ENCODE results near the gene MRPS24. TPM values are rescaled to one million over a fixed set of nuclear protein-coding genes. Genes with fewer than 3 reads are reported as not detected.
"Not testable (repeated sequence)": the region's sequence is repeated elsewhere in the genome, so short reads cannot be mapped to it uniquely, and the experiment has no call there.

MRPS24 gene
- total RNA-seq, 1 experiment from 2014 or later, result 156 TPM

DNA sequence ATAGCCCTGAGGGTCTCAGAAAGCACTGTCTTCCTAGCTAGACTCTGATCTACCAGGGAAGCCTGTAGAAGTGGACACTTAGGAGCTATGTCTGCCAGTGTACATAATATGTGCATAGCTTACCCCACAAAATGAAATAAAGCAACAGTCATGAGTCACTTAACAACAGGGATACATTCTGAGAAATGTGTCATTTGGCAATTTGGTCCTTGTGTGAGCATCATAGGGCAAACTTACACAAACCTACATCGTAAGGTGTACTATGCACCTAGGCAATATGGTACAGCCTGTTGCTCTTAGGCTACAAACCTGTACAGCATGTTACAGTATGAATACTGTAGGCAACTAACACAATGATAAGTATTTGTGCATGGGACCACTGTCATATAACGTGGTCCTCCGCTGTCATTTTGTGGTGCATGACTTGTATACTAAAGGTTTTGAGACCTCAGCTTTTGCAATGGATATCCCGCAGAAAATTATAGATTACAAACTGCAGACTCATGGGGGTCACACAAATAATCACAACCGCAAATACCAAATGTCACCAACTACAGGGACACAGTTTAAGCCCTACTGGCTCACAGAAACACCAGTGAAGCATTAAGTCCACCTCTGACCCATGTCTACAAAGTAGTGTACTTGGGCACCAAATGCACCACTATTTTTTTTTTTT, 35.4 kb upstream of the MRPS24 start:
- DNase-seq (ENCODE audit: low read depth, low spot score), result no peak
- TSS peak; percentile 43 for BruUV-seq (replicated peaks)
- peaks cover 63% of the 10 kb centered on the region for H3K79me2 ChIP-seq (ENCODE audit: insufficient read depth, low read length)
- H3K9me3 ChIP-seq (ENCODE audit: control insufficient read depth in 1 of 2, insufficient read depth in 1 of 2, low read depth in 1 of 2, low read length in 2 of 2), result no peaks in the 10 kb centered on the region
- no peak for TF ChIP-seq EZH2phosphoT487 (IDR thresholded peaks at IDR 0.05; ENCODE audit: borderline replicate concordance)
- TF ChIP-seq, protein P1, sequence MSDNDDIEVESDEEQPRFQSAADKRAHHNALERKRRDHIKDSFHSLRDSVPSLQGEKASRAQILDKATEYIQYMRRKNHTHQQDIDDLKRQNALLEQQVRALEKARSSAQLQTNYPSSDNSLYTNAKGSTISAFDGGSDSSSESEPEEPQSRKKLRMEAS (IDR thresholded peaks at IDR 0.05), result peak; percentile 4; the same call in 1 of the 2 replicates
- no peaks in the 10 kb centered on the region for H3K9me2 ChIP-seq (ENCODE audit: insufficient read depth)
- peak overlapping the region; percentile 71; the same call in 1 of the 2 replicates for H3K9ac ChIP-seq (ENCODE audit: low read length)
- intact Hi-C loops (cut with micrococcal nuclease), result no loop called here
- RAD21 ChIA-PET (ENCODE audit: low non-redundant PET in 1 of 2, low total read pairs in 2 of 2, uncharacterized antibody in 2 of 2, unreplicated experiment in 2 of 2), result interaction anchor here in 1 of 2 experiments (0.6 kb wide), 1 partner anchor 226 kb away, joined by 4 read pairs; no protein-coding TSS in a partner anchor
- peaks cover 13 to 24% of the 10 kb centered on the region in 2 experiments for H3K4me1 ChIP-seq (ENCODE audit: control insufficient read depth in 1 of 2, insufficient read depth in 2 of 2, low read length in 2 of 2)
- H3K27me3 ChIP-seq (ENCODE audit: insufficient read depth, low read length), result no peaks in the 10 kb centered on the region
- H3K4me3 ChIP-seq (replicated peaks in 1 of 2; ENCODE audit: low read depth in 1 of 2, low read length in 2 of 2), result peak overlapping the region; percentile 75 to 80
- H3K27ac ChIP-seq (ENCODE audit: low read depth, low read length), result no peak overlapping the region
- no peaks in the 10 kb centered on the region for H4K20me1 ChIP-seq (ENCODE audit: insufficient read depth)
- no peak overlapping the region for H2AFZ ChIP-seq (ENCODE audit: low read depth, low read length, poor library complexity, severe bottlenecking)
- CTCF ChIA-PET, result no interaction called here
- H3K36me3 ChIP-seq (ENCODE audit: control insufficient read depth in 1 of 2, insufficient read depth in 2 of 2, low read length in 2 of 2), result no peaks in the 10 kb centered on the region
- H3K4me2 ChIP-seq (ENCODE audit: low read length), result peak overlapping the region; percentile 89
- no peak for ATAC-seq
- POLR2A ChIA-PET, result interaction anchor here (1.2 kb wide), 1 partner anchor 17 kb away, joined by 3 read pairs; no protein-coding TSS in a partner anchor

DNA sequence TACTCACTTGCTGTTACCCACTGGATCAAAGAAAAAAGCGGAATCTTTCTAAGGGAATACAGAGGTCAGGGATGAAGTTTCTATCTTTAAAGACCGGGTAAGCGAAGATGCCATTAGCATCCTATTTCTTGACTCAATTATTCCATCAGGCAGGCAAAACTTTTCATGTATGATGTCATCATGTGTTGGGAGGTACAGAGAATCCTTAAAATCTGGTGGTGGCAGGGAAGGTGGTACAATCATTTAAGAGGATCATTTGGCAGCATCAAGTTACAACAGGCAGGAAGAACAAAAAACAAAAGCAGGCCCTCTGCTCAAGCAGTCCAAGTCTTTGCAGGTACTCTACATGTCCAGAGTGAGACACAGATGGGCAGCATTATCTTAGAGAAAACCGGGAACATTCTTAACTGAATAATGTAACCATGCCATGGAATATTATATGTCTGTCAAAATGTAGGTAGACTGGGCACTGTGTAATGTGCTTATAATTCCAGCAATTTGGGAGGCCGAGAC, 33.3 kb upstream of the MRPS24 start:
- intact Hi-C loops (cut with micrococcal nuclease), result no loop called here
- BruUV-seq (replicated peaks), result no TSS peak
- Histone ChIP-seq H2AFZ (ENCODE audit: low read depth, low read length, poor library complexity, severe bottlenecking) (no peak overlapping the region), H3K9me2 (ENCODE audit: insufficient read depth) (no peaks in the 10 kb centered on the region), H3K9ac (ENCODE audit: low read length) (no peak overlapping the region), H3K27ac (ENCODE audit: low read depth, low read length) (no peak overlapping the region), H3K9me3 (ENCODE audit: control insufficient read depth in 1 of 2, insufficient read depth in 1 of 2, low read depth in 1 of 2, low read length in 2 of 2) (no peaks in the 10 kb centered on the region), H3K4me2 (ENCODE audit: low read length) (no peak overlapping the region), H3K4me3 (replicated peaks in 1 of 2; ENCODE audit: low read depth in 1 of 2, low read length in 2 of 2) (no peak overlapping the region), H3K79me2 (ENCODE audit: insufficient read depth, low read length) (peaks cover 78% of the 10 kb centered on the region), H4K20me1 (ENCODE audit: insufficient read depth) (no peaks in the 10 kb centered on the region), H3K36me3 (ENCODE audit: control insufficient read depth in 1 of 2, insufficient read depth in 2 of 2, low read length in 2 of 2) (no peaks in the 10 kb centered on the region), H3K4me1 (ENCODE audit: control insufficient read depth in 1 of 2, insufficient read depth in 2 of 2, low read length in 2 of 2) (peaks cover 13 to 24% of the 10 kb centered on the region in 2 experiments), H3K27me3 (ENCODE audit: insufficient read depth, low read length) (no peaks in the 10 kb centered on the region)
- CTCF ChIA-PET, result no interaction called here
- DNase-seq (ENCODE audit: low read depth, low spot score), result no peak
- no peak for ATAC-seq
- TF ChIP-seq POLR2A (IDR thresholded peaks at IDR 0.05; ENCODE audit: borderline replicate concordance, extremely low read depth, insufficient read depth, insufficient read length) (no peak), EZH2phosphoT487 (IDR thresholded peaks at IDR 0.05; ENCODE audit: borderline replicate concordance) (no peak), JUND (IDR thresholded peaks at IDR 0.05) (no peak), ZFX (IDR thresholded peaks at IDR 0.05) (no peak)
- RAD21 ChIA-PET (ENCODE audit: low non-redundant PET in 1 of 2, low total read pairs in 2 of 2, uncharacterized antibody in 2 of 2, unreplicated experiment in 2 of 2), result no interaction called here
- POLR2A ChIA-PET, result no interaction called here

DNA sequence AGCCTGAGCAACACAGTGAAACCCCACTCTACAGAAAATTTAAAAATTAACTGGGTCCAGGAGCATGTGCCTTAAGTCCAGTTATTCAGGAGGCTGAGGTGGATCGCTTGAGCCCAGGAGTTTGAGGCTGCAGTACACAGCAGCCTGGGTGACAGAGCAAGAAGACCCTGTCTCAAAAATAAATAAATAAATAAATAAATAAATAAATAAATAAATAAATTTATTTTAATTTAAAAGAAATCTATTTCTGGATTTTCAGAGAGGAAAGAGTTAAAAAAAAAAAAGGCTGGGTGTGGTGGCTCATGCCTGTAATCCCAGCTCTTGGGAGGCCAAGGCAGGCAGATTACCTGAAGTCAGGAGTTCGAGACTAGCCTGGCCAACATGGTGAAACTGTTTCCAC, 29.3 kb upstream of the MRPS24 start:
- H3K4me1 ChIP-seq (ENCODE audit: control insufficient read depth in 1 of 2, insufficient read depth in 2 of 2, low read length in 2 of 2); H3K9me3 ChIP-seq (ENCODE audit: control insufficient read depth in 1 of 2, insufficient read depth in 1 of 2, low read depth in 1 of 2, low read length in 2 of 2); CTCF ChIA-PET; H3K27ac ChIP-seq (ENCODE audit: low read depth, low read length); ATAC-seq; H3K4me3 ChIP-seq (replicated peaks in 1 of 2; ENCODE audit: low read depth in 1 of 2, low read length in 2 of 2); H3K36me3 ChIP-seq (ENCODE audit: control insufficient read depth in 1 of 2, insufficient read depth in 2 of 2, low read length in 2 of 2); H4K20me1 ChIP-seq (ENCODE audit: insufficient read depth); intact Hi-C loops (cut with micrococcal nuclease); DNase-seq (ENCODE audit: low read depth, low spot score); H2AFZ ChIP-seq (ENCODE audit: low read depth, low read length, poor library complexity, severe bottlenecking); POLR2A ChIA-PET; BruUV-seq (replicated peaks); H3K4me2 ChIP-seq (ENCODE audit: low read length); RAD21 ChIA-PET (ENCODE audit: low non-redundant PET in 1 of 2, low total read pairs in 2 of 2, uncharacterized antibody in 2 of 2, unreplicated experiment in 2 of 2); H3K9me2 ChIP-seq (ENCODE audit: insufficient read depth); H3K9ac ChIP-seq (ENCODE audit: low read length); H3K27me3 ChIP-seq (ENCODE audit: insufficient read depth, low read length): not testable (repeated sequence)
- peaks cover 90% of the 10 kb centered on the region for H3K79me2 ChIP-seq (ENCODE audit: insufficient read depth, low read length)
